HG03196 (cell line): ENCODE measurements around the gene KDM6B.
A peak's percentile ranks its signal among the peaks of the same experiment; 100 is the strongest.

Experiments used
- ATAC-seq: cut with Tn5 transposase; IDR thresholded peaks from one replicate; pipeline ENCODE4 v1.9.1; 2021; ENCODE audit not compliant: unreplicated experiment

KDM6B gene

DNA sequence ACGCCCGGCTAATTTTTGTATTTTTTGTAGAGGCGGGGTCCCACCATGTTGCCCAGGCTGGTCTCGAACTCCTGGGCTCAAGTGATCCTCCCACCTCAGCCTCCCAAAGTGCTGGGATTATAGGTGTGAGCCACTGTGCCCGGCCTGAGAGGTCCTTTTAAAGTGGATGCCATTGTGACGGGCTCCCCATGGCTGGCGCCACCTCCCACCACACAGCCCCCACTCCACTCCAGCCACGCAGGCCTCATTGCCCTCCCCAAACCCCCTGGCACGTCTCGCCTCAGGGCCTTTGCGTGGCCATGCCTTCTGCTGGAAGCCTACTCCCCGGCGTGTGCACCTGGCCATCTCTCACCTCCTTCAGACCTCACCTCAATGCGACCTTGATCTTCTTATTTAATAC is 11.9 kb upstream of the KDM6B start:
- ATAC-seq: no peak

DNA sequence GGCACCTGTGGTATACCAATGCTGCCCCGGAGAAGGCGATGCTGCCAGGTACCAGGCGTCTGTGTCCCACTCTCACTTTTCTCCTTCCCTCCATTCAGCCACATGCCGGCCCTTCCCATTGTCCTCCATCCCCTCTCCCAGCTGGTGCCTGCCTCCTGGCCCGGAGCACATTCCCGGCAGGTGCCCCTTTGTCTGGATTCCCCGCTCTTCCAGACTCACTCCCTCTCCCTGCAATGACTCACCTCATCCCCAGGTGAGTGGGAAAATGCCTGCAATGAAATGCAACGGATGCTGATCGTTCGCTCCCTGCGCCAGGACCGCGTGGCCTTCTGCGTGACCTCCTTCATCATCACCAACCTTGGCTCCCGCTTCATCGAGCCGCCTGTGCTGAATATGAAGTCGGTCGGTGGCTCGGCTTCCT is 10.4 kb upstream of the KDM6B start:
- ATAC-seq: no peak

DNA sequence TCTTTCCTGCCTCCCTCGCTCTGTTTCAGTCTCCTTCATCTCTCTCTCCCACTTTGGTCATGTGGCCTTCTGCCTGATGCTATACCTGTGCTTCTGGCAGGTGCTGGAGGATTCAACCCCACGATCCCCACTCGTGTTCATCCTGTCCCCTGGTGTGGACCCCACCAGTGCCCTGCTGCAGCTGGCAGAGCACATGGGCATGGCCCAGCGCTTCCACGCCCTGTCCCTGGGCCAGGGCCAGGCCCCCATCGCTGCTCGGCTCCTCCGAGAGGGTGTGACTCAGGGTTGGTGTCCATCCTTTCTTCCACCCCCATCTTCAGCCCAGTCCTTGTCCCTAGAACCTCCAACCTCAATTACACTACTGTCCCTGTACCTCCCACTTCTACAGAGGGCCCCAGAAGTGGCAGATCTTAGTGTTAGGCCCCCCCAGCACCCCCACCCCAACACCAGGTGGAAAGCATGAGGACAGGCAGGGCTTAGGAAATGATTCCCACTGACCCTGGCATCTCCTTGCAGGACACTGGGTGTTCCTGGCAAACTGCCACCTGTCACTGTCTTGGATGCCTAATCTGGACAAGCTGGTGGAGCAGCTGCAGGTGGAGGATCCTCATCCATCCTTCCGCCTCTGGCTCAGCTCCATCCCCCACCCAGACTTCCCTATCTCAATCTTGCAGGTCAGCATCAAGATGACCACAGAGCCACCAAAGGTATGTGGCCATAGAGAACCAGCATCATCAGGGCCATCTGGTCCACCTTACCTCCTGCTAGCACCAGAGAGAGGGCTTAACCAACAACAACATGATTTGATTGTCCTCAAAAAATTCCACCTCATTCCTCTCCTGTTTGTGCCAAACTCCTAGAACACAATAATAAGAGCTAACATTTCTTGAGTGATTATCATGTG is 9.7 kb upstream of the KDM6B start:
- ATAC-seq: no peak

- no peak for ATAC-seq
These were observed 8.6 kb upstream of the KDM6B start for GRCh38 chr17:7825206-7825990.

DNA sequence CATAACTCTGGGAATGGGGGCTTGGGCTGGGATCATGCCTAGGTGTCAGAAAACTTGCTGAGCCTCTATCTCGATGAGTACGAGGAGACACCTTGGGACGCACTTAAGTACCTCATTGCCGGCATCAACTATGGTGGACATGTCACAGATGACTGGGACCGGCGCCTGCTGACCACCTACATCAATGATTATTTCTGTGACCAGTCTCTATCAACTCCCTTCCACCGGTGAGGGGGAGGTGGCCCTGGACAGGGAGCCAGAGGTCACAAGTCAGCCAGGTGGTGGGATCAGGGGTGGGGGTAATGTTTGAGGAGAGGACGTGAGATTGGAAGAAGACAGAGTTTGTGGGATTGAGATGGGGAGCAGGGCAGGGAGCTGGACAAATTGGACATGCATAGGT is 3.4 kb upstream of the KDM6B start:
- ATAC-seq: no peak

GRCh38 chr17:7831233-7831632 is 2.8 kb upstream of the KDM6B start:
- no peak for ATAC-seq

- no peak for ATAC-seq
These were observed 1.6 kb upstream of the KDM6B start for GRCh38 chr17:7832431-7832830.

DNA sequence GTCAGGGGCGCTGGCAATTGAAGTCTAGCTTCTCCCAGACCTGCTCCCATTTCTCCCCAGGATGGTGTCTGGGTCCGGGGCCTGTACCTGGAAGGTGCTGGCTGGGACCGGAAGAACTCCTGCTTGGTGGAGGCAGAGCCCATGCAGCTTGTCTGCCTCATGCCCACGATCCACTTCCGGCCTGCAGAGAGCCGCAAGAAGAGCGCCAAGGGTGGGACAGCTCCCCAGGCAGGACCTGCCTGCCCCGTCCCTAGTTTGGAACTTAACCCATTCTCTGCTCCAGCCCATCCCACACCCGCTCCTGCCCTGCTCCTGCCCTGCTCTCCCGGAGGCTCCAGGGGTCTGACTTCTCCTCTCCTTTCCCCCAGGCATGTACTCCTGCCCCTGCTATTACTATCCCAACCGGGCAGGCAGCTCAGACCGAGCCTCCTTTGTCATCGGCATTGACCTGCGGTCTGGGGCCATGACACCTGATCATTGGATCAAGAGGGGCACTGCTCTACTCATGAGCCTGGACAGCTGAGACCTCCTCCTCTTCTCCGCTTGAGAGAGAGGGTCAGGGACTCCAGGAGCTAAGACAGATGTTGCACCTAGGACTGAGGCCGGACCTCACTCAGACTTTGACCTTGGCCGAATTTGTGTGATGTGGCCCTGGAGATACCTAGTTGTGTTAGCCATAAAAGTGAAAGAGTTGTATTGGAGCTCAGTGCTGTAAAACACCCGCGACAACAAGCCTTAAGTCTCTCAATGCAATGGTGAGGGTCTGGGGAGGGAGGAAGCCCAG is 814 bp upstream of the KDM6B start:
- ATAC-seq: no peak

- ATAC-seq: no peak
These were observed 532 bp downstream of the KDM6B start for GRCh38 chr17:7834542-7834956.

DNA sequence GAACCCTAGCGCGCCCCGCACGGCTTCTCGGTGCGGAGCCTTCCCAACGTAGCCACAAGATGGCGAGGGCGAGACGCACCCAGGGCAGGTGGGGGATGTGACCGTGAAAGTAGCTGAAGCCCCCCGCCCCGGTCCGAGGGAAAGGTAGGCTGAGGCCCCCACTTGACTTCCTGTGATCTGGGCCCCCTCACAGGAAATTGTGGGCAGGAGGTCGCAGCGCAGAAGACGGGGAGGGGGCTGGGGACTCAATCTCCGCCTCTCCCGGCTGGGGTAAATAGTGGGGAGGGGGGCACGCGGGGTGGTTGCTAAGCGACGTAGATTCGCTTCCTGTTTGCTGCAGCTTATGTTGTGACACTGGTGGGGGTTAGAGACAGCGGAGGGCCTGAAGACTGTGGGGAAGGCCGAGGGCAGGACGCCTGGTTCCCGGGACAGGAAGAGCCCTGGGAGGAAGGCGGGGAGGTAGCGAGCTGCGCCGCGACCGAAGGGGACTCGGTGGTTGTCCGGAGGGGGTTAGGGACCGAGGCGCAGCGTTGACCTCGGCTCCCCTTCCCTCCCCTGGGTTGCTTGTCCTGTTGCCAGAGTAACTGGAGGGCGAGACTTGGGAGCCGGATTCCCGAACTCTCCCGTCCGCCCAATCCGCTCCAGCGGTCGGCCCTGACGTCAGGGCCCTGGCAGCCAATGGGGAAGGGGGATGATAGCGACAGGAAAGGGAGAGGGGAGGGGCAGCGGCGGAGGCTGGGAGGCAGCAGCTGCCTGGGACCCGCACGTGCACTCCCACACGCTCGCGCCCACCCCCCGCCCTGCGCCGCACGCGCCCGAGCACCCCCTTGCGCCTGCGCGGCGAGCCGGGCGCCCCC is 1.2 kb downstream of the KDM6B start:
- ATAC-seq: peak; percentile 43

GRCh38 chr17:7835814-7836595 is 2.0 kb downstream of the KDM6B start:
- ATAC-seq: peak; percentile 20

DNA sequence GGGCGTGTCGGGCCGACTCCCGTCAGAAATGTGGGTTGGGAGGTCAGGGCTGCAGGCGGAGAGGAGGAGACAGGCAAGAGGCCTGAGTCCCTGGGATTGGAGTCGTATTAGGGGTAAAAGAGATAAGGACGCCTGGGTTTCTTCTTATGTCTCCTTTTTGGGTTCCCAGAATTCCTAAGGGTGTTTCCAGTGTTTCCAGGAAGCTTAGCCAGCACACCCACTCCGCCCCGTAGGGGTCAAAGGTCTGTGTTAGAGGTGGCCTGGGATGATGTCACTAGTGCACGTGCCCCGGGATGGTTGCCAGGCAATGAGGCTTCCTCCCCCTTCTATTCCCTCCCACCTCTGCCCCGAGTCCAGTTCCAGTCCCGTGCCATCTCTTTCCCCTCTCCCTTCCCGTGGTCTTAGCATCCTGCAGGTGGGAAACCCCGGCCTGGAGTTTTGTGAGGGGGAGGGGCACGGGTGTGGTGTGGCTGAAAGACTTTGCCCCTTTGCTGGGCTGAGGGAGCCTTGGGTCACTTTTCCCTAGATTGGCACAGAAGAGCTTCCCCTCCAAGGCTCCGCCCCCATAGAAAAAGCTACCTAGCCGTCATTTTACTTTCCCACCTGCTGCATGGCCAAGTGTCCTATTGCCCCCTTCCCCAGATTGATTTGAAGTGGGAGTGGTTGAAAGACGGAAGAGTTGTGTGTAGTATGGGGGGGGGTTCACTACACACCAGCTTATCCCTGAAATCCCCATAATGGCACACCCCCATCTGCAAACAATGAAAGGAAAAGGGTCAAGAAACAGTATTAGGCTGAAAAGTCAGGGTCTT is 2.8 kb downstream of the KDM6B start:
- ATAC-seq: peak; percentile 18

GRCh38 chr17:7837408-7838088 is 3.5 kb downstream of the KDM6B start:
- ATAC-seq: no peak

DNA sequence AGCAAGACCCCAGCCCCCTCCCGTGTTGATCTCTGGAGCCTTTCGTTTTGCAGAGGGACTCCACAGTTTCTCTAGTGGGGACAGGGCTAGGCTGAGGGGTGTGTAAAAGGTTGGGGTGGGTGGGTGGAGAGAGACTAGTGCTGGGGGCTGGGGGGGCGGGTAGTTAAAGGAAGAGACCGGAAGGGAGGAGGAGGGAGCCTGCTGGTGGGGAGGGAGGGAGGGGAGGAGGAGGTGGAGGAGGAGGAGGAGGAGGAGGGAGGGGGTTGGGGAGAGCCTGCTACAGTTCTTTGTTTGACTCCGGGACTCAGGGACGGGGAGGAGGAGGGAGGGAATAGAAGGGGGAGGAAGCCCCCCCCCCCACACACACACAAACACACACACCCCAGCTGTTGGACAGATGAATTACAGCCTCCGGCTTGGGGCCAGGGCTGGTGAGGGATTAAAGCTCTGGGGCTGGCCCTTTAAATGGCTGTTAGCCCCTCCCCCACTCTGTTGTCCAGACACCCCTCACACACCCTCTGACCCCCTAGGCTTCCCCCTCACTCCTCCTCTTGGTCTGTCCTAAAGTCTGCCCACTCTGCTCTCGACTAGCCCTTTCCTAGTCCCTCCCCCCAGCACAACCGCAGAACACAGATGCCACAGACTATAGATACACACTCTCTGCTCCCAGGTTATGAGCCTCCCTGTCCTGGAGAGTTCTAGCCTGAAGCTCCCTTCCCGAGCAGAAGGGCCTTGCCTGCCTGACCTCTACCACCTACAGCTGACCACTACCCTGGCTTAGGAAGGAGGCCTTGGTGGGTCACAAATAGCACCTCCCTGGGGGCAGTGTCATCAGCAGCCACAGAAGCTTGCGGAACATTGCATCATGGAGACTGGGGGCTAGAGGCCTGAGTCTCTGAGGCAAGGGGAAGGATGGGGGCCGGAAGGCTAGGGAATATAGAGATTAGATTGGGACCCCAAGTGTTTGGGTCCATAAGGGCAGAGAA is 4.4 kb downstream of the KDM6B start:
- ATAC-seq: no peak

DNA sequence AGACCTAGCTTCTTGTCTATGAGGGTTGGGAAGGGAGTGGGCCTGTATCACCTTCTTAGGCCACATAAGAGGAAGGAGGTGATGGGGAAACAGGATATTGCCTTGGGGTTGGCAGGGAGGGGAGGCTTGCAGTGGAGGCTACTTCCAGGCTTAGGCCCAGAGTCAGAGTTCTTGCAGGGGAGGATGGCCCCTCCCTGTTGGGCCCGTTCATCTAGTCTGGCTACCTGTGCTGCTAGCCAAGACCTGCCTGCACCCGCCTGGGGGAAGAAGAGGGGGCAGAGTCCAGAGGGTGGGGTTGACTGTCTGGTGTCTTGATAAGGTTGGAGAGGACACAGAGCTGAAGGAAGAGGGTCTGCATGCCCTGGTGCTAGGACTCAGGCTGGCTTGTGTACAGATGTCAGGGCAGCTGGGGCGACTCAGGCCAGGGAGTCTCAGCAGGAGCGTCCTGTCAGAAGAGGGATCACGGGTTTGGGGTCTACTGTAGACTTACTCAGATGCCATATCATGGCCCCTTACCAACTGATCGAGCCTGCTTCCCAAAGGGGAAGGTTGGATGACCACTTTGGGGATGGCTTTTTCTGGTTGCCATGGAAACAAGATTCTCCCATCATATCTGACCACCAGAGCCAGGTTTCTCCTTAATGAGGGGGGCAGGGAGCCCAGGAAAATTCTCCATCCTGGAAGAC is 5.3 kb downstream of the KDM6B start:
- no peak for ATAC-seq

DNA sequence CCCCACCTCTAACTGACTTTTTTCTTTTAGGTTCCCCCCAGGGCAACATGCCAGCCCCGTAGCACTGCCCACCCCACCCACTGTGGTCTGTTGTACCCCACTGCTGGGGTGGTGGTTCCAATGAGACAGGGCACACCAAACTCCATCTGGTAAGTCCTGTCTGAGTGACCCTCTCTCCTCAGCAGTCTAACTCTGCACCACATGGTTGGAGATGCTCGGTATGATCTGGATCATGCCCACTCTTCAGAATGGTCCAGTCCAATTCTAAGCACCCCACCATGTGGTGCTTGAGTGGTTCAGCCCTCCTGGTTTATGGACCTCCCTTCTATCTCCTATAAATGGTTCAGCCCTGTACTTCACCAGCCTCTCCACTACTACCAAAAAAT is 5.9 kb downstream of the KDM6B start:
- no peak for ATAC-seq

DNA sequence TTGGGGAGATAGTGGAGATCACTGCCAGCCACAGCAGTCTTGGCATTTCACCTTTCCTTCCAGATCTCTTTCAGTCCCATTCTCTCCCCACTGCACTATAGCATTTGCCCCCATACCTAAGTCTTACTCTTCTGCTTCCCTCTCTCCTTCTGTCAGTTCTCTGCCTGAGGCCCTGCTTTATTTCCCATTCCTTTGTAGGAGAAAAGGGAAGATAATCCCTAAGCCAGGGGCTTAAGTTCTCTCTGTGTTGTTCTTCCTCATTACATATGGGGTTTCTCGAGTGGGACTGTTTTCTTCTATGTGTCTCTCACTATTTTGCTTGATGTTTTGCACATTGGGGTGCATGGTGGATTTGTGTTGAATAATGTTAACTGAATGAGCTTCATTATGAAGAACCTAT is 6.4 kb downstream of the KDM6B start:
- no peak for ATAC-seq
